NCI-H2107 (cell line): Measurements from ENCODE around the gene EMP3.

Source experiments
- DNase-seq: peaks from one replicate; lab custom pipeline; 2025; lab: John Stamatoyannopoulos, UW

Gene EMP3

DNA sequence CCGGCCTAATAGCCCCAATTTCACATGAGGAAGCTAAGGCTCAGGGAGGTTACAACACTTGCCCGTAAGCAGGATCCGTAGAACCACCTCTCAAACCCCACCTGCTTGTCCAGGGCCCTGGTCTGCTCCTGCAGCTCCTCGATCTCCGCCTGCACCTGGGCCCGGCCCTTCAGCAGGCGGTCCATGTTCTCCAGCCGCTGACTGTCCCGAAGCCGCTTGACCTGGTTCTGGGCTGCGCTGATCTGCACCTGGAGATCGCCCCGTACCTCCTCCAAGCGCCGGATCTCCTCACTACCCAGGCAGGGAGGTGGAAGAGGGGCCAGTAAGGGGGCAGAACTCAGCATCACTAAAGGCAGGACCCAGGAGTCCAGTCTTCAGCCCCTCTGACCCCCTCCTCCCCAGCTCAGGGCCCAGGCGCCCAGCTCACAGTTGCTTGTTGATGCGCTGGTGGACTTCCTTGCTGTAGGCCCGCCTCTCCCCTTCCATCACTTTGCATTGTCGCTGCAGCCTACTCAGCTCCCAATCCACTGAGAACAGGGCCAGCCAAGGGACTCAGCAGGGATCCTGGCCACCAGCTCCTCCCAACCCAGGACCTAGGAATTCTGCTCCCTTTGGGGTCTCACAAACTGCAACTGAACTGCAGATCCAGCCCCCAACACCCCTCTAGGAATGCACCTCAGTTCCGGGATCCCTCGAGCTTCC is 6.9 kb upstream of the EMP3 start:
- DNase-seq, result no peak

DNA sequence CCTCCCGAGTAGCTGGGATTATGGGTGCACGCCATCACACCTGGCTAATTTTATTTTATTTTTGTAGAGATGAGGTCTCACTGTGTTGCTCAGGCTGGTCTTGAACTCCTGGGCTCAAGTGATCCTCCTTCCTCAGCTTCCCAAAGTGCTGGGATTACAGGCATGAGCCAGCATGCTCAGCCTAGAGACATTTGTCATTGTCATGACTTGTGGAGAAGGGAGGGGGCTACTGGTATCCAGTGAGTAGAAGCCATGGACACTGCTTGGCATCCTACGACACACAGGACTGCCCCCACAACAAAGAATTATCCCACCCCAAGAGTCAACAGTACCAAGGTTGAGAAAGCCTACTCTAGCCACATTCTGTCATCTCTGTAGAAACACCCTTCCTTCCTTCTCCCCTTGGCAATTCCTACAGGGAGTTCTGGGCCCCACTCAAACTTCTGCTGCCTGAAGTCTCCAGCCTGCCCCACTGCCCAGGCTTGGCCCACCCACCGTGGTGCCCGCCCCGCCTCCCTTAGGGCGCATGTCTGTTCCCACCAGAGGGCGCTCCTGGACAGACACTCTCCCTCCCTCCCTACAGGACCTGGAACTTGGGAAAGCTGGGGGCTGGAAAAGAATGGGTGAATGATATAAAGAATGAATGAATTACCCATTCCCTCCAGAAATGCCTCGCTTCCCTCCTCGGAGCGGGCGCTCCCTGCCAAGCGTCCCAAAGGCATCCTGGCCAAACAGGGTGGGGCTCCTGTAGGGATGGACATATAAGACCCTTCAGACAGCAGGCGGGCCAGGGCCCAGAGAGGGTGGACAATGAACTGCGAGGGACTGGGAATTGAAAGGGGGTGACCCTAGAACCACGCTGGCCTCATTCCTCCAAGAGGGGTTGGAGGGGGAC is 5.5 kb upstream of the EMP3 start:
- peak; percentile 34 for DNase-seq

DNA sequence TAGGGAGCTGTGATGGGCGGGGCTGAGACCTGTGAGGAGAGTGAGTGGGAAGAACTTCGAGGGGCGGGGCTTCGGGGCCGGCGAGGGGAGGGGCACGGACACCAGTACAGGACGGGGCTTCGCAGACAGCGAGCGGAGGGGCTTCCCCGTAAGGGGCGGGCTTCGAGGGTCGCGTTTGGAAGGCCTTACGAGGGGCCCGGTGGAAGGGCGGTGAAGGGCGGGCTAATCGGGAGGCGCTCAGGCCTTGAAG is 4.1 kb upstream of the EMP3 start:
- peak; percentile 88 for DNase-seq

DNA sequence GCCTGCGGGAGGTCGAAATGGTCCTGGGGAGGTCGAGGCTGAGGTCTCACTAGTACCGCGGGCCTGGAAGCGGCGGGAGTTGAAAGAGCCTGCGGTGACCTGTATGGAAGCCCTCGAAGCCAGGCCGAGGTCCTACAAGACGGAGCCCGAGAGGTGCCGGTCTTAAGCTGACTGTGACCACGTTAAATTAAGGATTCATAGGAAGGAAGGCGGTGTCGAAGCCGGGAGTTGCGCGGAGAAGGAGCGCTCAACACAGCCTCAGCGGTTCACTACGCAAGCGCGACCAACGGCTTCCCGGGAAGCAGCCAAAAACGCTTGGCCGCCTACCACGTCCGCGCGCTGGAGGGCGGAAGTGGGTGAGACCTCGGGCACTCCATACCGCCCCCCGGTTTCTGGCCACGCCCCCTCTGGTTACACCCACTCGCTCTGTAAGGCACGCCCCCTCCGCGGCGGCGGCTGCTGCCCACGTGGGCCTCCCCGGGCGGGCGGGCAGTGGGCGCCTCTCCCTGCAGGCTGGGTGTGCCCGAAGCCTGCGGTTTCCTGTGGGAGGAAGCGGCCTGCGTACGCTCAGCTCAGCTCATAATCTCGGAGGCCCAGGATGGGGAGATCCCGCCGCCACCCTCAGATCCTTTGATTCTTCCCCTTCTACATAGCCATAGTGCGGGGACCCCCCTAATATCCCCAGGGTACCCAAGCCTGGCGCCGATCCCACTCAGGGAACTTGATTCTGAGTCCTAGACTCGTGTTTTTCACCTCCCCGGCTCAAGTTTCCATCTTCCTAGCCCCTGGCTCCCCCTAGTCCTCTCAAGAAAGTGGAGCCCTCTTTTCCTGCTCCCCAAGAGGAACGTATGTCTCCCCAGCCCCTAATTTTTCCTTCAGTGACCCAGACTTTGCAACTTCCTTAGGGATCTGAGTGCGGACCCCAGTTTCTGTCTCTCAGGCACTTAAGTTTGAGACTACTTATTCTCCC is 3.4 kb upstream of the EMP3 start:
- DNase-seq, result peak; percentile 96

DNA sequence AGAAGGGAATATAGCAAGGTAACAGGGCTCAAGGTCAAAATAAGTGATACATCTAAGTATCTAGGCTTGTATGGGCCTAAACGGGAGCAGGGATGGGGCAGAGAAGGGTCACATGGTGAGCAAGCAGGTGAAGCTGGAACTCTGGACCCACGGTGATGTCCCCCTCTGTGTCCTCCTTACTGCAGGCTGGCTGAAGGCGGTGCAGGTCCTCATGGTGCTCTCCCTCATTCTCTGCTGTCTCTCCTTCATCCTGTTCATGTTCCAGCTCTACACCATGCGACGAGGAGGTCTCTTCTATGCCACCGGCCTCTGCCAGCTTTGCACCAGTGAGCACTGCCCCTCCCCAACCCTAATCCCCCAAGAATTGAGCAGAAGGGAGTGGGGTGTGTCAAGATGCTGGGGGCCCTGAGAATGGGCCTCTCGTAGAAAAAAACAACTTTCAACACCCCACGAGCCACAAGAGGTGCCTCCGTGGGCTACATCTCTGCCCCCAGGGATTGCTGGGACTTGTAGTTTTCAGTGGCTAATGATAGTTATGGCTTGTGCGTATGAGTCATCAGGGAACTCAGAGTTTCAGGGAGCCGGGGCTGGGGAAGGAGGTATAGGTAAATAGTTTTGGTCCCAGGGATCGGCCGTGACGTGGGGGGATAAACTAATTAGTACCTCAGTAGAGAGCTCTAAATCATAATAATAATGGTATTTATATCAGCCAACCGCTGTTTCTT is 4.0 kb downstream of the EMP3 start:
- DNase-seq, result no peak

DNA sequence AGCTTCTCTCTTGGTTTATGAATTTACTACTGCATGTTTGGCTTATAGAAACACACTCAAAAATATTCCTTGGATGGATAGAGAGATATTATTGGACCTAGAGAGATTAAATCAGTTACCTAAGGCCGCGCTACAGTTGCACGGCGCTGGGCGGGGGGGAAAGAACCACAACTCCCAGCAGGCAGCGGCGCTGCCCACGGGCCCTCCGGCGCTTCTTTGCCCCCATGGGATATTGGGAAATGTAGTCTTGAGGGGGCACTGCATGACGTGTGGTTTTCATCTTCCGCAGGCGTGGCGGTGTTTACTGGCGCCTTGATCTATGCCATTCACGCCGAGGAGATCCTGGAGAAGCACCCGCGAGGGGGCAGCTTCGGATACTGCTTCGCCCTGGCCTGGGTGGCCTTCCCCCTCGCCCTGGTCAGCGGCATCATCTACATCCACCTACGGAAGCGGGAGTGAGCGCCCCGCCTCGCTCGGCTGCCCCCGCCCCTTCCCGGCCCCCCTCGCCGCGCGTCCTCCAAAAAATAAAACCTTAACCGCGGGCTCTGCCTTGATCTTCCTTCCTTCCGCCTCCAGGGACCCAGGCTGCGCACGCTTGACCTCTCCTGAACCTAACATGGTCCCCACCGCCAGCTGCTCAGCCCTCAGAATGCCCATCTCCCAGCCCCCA is 4.8 kb downstream of the EMP3 start:
- DNase-seq, result peak; percentile 86

DNA sequence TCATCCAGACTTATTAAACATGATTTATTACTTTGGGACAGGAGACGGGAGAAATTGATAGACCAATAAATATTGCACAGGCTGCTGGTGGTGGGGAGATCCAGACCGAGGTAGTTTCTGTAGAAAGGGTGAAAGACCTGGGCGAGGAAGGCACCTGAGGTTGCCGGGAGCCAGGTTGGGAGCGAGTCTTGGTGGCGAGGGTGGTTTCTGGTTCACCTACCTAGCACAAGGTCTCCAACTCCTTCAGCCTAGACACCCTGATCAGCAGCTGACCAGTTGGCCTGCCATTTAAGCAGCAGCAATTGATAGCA is 7.0 kb downstream of the EMP3 start:
- DNase-seq, result no peak

DNA sequence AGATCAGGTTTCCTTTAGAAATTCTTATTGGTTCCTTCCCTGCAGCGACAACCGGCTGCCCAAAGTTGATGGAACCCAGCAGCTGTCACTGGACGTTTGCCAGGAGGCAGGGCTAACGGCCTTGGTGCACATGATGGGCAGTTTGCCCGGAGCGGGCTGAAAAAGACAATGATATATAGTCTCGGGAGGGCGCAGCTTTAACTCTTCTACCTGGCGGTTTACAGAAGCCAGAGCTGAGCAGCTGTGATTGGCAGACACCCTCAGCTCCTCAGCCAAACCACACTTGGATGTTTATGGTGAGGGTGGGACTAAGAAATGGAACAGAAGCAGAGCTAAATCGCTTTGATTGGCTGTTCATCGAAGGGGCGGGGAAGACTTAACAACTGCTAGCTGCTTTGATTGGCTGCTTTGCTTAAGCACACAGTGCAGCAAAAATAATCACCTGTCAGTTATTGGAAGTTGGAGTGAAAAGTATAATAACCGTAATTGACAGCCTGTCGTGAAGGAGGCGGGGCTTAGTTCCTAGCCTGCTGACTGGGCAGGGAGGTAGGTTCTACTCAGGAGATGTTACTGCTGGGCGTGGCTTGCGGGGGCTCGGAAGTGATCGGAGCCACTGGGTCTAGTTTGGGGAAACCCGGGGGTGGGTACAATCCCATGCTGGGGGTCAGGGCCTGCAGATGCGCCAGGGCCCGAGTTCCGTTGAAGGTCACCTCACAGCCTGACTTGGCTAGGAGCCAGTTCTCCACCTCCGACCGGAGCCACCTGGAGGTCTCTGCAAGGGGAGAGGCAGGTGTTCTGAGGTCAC is 7.5 kb downstream of the EMP3 start:
- DNase-seq, result peak; percentile 94

DNA sequence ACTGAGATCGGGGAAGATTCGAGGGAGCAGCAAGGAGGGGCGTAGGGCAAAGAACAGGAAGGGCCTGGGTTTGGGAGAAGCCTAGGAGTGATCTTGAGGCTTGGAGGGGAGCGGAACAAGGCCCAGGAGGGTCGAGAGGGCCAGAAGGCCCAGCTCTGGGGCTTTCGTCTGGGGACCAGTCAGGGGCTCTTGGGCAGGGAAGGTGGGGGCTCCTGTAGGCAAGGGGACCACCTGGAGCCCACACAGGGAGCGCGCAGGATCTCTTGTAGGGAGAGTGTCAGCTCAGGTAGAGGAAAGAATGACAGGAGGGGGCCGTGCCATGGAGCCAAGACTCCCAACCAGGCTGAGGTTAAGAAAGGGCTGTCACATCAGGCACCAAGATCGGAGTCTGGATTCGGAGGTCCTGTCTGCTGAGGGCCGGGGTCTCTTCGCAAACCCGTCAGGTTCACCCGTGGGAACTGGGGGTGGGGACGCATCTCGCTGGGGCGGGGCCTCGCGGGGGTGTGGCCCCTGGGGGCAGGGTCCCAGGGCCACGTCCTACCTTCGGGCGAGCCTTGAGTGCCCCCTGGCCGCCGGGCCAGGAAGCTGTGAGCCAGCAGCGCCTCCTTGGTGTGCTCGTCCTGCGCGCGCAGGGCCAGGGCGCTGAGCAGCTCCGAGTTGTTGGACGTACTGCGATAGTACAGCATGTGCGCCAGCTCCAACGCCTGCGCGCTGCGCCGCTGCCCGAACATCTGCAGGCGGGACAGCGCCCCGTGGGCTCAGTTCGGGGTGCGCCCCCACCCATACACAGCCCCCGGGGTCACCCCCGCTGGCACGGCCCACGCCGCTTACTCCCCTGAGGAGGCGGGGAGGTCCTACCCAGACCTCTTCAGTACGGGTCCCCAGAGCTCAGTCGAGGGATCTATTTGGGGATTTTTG is 8.4 kb downstream of the EMP3 start:
- DNase-seq, result peak; percentile 81

DNA sequence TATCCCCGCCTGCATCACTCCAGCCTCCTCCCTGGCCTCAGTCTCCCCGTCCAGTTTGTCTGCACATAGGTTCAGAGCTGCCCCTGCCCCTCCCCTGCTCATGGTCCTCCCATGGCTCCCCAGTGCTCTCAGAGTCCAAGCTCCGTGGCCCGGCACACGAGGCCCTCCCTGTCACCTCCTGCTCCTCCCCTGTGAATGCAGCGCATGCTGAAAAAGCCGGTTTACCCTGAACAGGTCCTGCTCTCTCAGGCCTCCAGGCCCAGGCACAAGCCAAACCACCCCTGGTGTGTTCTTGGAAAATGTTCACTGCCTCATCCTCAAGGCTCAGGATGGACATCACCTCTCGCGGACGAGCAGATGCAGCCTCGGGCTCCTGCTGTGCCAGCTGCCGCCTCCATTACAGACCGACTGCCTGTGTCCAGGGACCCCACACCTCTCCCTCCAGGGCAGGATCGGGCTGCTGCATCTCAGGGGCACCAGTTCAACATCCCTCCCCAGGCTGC is 13.0 kb downstream of the EMP3 start:
- no peak for DNase-seq

DNA sequence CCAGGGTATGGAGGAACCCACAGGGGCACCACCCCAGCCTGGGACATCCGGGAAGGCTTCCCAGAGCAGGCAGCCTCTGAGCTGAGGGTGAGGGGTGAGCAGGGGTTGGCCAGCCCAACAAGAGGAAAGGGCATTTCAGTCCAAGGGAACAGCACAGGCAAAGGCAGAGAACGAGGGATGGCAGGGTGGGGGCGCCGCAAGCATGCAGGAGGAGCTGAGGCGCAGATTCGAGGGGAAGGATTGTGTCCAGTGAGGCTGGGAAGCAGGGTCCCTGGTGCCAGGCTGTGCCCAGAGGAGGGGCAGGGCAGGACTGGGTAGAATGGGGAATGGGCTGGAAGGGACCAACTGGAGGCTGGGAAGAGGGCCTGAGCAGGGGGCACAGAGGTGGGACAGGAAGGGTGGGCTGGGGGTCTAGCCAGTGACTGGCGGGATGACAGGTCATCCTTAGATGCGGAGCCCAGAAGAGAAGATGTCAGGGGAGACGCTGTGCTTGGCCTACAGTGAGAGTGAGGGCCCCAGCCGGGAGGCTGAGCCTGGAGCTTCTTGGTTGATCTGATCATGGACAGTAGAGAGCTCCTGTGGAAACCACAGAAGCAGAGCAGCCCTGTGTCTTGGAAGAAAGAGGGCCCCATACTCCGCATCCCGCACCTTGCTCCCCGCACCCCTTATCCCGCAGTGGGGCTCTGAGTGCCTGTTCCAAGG is 13.6 kb downstream of the EMP3 start:
- DNase-seq, result no peak

DNA sequence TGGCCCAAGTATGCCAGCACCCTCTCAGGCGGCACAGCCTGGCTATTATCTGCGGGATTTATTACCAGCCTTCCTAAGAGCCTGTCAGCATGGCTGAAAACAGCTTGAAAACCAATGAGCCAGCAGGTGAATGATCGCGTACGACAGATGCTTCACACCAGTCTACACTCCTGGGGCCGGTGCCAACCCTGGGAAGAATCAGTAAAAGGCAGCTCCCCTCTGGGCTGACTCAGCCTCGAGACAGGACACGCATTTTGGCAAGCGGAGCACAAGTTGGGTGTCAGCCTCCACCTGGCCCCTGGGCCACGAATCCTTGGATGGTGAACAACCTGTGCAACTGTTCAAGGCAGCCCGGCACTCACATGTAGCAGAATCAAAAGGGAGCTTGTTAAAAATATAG is 15.6 kb downstream of the EMP3 start:
- peak; percentile 76 for DNase-seq

DNA sequence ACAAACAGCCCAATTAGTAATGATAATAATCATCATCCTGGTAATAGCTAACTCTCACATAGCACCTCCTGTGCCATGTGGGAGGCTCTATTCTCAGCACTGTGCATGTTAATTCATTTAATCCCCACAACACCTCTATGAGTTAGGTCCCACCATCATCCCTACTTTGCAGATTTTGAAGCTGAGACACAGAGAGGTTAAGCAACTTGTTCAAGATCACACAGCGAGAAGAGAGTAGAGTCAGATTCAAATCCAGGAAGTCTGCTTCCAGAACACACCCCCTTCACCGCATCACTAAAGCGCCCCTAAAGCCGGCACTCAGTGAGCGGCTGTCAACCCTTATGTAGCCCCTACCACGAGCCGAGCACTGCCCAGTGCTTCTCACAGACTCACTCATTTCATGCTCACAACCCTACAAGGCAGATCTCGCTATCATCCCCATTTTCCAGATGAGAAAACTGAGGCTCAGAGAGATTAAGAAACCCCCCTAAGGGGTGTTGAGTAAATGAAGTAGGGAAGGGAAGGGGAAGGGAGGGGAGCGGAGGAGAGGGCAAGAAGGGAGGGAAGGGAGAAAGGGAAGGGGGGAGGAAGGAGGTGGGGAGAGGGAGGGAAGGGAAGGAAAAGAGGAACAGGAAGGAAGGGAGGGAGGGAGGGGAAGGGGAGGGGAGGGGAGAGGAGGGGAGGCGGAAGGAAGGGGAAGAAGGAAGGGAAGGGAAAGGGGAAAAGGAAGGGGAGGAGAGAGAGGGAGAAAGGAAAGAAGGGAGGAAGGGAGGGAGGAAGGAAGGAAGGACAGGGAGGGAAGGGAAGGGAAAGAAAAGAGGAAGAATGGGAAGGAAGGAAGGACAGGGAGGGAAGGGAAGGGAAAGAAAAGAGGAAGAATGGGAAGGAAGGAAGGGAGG is 16.4 kb downstream of the EMP3 start:
- DNase-seq, result no peak

DNA sequence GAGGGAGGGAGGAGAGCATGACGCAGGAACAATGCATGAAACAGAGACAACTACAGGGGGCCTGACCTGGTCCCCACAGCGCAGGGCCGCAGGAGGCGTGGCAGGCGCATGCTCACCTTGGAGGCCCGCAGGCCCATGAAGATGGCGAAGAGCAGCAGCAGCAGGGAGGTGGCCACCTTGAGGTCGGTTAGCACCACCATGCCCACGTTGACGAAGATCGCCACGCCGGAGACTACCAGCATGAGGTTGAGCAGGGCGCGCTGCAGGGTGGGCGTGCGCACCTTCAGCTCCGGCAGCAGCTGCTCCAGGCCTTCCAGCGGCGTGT is 17.0 kb downstream of the EMP3 start:
- no peak for DNase-seq

DNA sequence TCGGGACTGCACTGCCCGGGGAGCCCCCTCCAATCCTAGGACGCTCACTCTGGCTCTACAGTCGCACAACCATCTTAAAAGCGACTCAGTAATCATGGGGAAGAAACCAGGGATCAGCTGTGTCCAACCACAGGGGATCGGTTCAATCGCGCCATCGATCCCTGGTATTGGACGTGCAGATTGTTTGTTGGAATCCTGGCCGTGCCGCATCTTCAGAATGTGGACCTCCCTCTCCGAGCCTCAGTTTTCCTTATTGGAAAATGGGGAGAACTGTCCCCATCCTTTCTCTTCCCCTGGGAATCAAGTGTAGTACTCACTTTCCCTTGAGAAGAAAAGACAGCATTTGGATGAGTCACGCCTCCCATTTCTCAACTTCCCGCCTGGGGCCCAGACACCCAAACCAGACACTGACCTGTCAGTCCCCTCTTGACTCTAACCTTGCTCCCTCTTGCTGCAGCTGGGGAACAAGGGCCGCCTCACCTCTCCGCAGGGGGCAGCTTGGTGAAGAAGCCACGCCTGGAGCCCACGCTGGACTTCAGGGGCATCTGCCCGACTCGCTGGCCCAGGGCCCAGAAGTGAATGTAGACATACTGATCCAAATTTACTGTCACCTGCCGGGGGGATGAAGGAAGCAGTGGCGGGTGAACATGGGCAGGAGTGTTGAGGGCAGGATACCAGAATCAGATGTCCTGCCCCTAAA is 17.6 kb downstream of the EMP3 start:
- no peak for DNase-seq

DNA sequence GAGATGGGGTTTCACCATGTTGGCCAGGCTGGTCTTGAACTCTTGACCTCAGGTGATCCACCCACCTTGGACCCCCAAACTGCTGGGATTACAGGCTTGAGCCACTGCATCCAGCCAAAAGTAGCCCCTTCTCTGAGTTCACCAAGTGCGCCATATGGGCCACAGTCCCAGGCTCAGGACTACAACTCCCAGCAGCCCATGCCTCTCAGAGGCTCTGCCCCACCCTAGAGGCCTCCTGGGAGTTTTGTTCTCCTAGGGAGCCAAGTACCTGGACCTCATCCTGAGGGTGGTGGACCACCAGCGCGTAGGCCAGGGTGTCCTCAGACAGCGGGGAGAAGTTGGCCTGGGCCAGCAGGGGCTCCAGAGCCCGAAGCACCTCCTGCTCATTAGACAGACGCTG is 19.5 kb downstream of the EMP3 start:
- no peak for DNase-seq

DNA sequence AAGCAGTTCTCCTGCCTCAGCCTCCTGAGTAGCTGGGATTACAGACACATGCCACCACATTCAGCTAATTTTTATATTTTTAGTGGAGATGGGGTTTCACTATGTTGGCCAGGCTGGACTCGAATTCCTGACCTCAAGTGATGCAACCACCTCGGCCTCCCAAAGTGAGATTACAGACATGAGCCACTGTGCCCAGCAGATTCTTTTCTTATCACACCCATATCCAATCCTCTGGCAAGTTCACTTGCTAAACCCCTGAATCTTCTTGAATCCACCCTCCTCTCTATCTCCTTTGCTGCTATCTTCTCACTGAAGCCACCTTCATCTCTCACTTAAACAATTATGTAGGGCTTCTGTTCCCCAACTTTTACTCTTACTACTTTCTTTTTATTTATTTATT is 20.8 kb downstream of the EMP3 start:
- DNase-seq, result no peak
